OCI-LY1 (cell line): ENCODE data around the gene LCN6.

Experiments
- CTCF ChIP-seq: fragments of 200-600 bp; sonication (generic), shearing (Covaris generic); IDR thresholded peaks from 2 replicates; pipeline ENCODE4 v1.5.1; 2017; ENCODE audit warnings: mild to moderate bottlenecking, antibody characterized with exemption, low read length, moderate library complexity, mixed read lengths
- EZH2 ChIP-seq: fragments of 200-600 bp; sonication (generic), shearing (Covaris generic); IDR thresholded peaks from 2 replicates; pipeline ENCODE4 v1.8.0; 2017; ENCODE audit warnings: borderline replicate concordance, mixed run types, mild to moderate bottlenecking, antibody characterized with exemption, low read length, moderate library complexity, mixed read lengths

GRCh38 chr9:136723989-136724388 lies 24.3 kb downstream of the LCN6 start:
- TF ChIP-seq CTCF, result no peak
- TF ChIP-seq EZH2, result no peak
